Fibroblast of mammary gland (primary cell): ENCODE data around the gene GJC1.
"Not testable (repeated sequence)": the region's sequence is repeated elsewhere in the genome, so short reads cannot be mapped to it uniquely, and the experiment has no call there.

ENCODE experiments used
- DNase-seq: peaks from one replicate; pipeline ENCODE4 v3.0.0-alpha.2; 2010; ENCODE audit warnings: low read depth
- H3K4me3 ChIP-seq: 2 replicates; pipeline ENCODE4 v1.5.1; 2011; ENCODE audit warnings: low read depth, mild to moderate bottlenecking, low read length, moderate library complexity; ENCODE audit not compliant: control insufficient read depth
- TF ChIP-seq, protein P1 (sequence below): conservative IDR thresholded peaks from 2 replicates; pipeline ENCODE4 v1.5.1; 2011; ENCODE audit warnings: low read depth, low read length, inconsistent platforms; ENCODE audit not compliant: control insufficient read depth, insufficient read depth

GJC1 gene

GRCh38 chr17:44757918-44758413, 72.1 kb downstream of the GJC1 start:
- no peak overlapping the region for H3K4me3 ChIP-seq
- TF ChIP-seq, protein P1, sequence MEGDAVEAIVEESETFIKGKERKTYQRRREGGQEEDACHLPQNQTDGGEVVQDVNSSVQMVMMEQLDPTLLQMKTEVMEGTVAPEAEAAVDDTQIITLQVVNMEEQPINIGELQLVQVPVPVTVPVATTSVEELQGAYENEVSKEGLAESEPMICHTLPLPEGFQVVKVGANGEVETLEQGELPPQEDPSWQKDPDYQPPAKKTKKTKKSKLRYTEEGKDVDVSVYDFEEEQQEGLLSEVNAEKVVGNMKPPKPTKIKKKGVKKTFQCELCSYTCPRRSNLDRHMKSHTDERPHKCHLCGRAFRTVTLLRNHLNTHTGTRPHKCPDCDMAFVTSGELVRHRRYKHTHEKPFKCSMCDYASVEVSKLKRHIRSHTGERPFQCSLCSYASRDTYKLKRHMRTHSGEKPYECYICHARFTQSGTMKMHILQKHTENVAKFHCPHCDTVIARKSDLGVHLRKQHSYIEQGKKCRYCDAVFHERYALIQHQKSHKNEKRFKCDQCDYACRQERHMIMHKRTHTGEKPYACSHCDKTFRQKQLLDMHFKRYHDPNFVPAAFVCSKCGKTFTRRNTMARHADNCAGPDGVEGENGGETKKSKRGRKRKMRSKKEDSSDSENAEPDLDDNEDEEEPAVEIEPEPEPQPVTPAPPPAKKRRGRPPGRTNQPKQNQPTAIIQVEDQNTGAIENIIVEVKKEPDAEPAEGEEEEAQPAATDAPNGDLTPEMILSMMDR = no peak
- no peak for DNase-seq

DNA sequence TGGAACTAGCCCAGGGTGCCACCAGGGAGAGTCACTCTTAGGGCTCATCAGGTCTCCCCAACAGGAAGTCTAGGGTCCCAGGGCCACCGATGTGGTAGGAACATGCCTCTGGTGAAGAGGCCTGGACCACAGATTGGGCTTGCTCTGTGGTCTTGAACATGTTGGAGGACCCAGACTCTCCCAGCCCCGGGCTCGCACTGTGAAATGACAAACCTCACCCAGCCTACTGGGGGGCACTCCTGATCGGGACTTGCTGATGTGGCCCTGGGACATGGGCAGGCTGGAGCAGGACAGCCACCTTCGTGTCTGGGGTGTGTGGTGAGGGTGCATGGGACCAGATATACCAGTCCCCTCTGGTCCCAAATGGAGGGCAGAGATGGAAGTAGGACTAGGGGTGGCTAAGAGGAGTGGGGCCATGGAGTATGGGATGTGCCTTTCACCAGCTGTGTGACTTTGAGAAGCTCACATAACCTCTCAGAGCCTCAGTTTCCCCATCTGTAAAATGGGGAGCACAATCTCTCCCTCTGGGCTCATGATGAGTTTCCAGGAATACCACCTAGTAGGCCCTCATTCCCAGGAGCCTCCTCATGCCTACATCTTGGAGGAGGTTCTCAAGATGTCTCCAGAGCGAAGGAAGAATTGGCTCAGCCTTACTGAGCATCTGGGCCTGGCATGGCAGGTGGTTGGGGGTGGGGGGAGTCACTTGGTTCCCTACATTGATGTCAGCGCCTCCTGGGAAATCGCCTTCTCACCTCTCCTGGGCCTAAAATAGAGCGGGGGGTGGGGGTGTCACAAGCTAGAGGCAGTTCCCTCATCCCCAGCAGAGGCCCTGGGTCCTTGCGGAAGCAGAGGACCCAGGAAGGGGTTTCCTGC, 72.8 kb downstream of the GJC1 start:
- TF ChIP-seq, protein P1 = no peak
- H3K4me3 ChIP-seq = no peak overlapping the region
- no peak for DNase-seq

- H3K4me3 ChIP-seq, DNase-seq: not testable (repeated sequence)
Observed at GRCh38 chr17:44755180-44755579, 74.9 kb downstream of the GJC1 start.

- no peak for DNase-seq
- TF ChIP-seq, protein P1 = no peak
- no peak overlapping the region for H3K4me3 ChIP-seq
Observed at GRCh38 chr17:44754276-44754675, 75.8 kb downstream of the GJC1 start.

- H3K4me3 ChIP-seq = no peak overlapping the region
- TF ChIP-seq, protein P1 = no peak
- DNase-seq = no peak
Observed at GRCh38 chr17:44752953-44753861, 76.9 kb downstream of the GJC1 start.

GRCh38 chr17:44751806-44752205, 78.3 kb downstream of the GJC1 start:
- TF ChIP-seq, protein P1 = no peak
- no peak overlapping the region for H3K4me3 ChIP-seq
- DNase-seq = no peak

DNA sequence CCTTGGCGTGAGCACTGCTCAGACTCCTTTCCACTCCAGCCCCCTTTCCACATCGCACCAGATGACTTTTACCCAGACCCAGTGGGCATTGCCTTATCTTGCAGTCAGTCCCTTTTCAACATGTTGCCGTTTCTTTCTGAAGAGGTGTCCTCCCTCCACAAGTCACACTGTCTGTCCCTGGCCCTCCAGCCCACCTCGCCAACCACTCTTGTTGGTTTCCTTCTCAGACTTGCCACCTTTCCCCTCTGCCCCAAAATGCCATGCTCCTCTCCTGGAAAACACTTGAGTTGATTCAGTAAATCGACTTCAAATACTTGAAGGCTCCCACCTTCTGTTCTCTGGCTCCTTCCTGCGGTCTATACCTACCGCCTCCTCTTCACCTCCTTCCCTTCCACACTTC, 78.8 kb downstream of the GJC1 start:
- no peak overlapping the region for H3K4me3 ChIP-seq
- DNase-seq = no peak
- TF ChIP-seq, protein P1 = no peak
